Activated naive CD4-positive, alpha-beta T cell treated with Interleukin-2 at 50 U/mL for 16 hours (primary cell): Measurements from ENCODE around the gene TASP1.
"Not testable (repeated sequence)": the region's sequence is repeated elsewhere in the genome, so short reads cannot be mapped to it uniquely, and the experiment has no call there.

ENCODE experiments used
- DNase-seq: peaks from one replicate; pipeline ENCODE4 v3.0.0-alpha.2; 2020

The TASP1 gene

GRCh38 chr20:13648291-13649228 lies 9.8 kb upstream of the TASP1 start:
- DNase-seq = no peak

- no peak for DNase-seq
Observed at GRCh38 chr20:13644010-13644409, 5.3 kb upstream of the TASP1 start.

- DNase-seq = no peak
Observed at GRCh38 chr20:13639150-13639497, 392 bp upstream of the TASP1 start.

- DNase-seq = no peak
Observed at GRCh38 chr20:13638162-13638495, 603 bp downstream of the TASP1 start.

GRCh38 chr20:13632431-13632830 lies 6.3 kb downstream of the TASP1 start:
- DNase-seq = no peak

GRCh38 chr20:13627525-13627924 lies 11.2 kb downstream of the TASP1 start:
- DNase-seq = not testable (repeated sequence)

- no peak for DNase-seq
Observed at GRCh38 chr20:13626724-13627123, 12.0 kb downstream of the TASP1 start.

GRCh38 chr20:13625304-13625979 lies 13.3 kb downstream of the TASP1 start:
- DNase-seq = no peak

GRCh38 chr20:13619415-13619814 lies 19.3 kb downstream of the TASP1 start:
- not testable (repeated sequence) for DNase-seq

GRCh38 chr20:13618456-13618855 lies 20.3 kb downstream of the TASP1 start:
- DNase-seq = not testable (repeated sequence)

GRCh38 chr20:13617585-13617984 lies 21.1 kb downstream of the TASP1 start:
- not testable (repeated sequence) for DNase-seq

GRCh38 chr20:13616713-13617112 lies 22.0 kb downstream of the TASP1 start:
- not testable (repeated sequence) for DNase-seq

GRCh38 chr20:13613917-13614316 lies 24.8 kb downstream of the TASP1 start:
- DNase-seq = no peak

- DNase-seq = no peak
Observed at GRCh38 chr20:13611611-13612125, 27.1 kb downstream of the TASP1 start.

GRCh38 chr20:13610184-13610583 lies 28.5 kb downstream of the TASP1 start:
- DNase-seq = no peak

- DNase-seq = no peak
Observed at GRCh38 chr20:13608066-13608465, 30.7 kb downstream of the TASP1 start.

GRCh38 chr20:13593423-13593822 lies 45.3 kb downstream of the TASP1 start:
- not testable (repeated sequence) for DNase-seq

- no peak for DNase-seq
Observed at GRCh38 chr20:13588049-13588448, 50.7 kb downstream of the TASP1 start.

GRCh38 chr20:13587370-13587769 lies 51.4 kb downstream of the TASP1 start:
- DNase-seq = no peak

- no peak for DNase-seq
Observed at GRCh38 chr20:13586133-13586532, 52.6 kb downstream of the TASP1 start.

- no peak for DNase-seq
Observed at GRCh38 chr20:13581451-13581850, 57.3 kb downstream of the TASP1 start.

GRCh38 chr20:13580707-13581106 lies 58.0 kb downstream of the TASP1 start:
- no peak for DNase-seq

- no peak for DNase-seq
Observed at GRCh38 chr20:13574071-13574470, 64.7 kb downstream of the TASP1 start.

- DNase-seq = no peak
Observed at GRCh38 chr20:13571662-13572061, 67.1 kb downstream of the TASP1 start.
